OCI-M1 (cell line): ENCODE data around the gene TTLL4.

ENCODE experiments used
- DNase-seq: peaks from one replicate; lab custom pipeline; 2025; lab: John Stamatoyannopoulos, UW

Gene TTLL4

GRCh38 chr2:218785103-218785502, 74.5 kb downstream of the TTLL4 start:
- DNase-seq: no peak

DNA sequence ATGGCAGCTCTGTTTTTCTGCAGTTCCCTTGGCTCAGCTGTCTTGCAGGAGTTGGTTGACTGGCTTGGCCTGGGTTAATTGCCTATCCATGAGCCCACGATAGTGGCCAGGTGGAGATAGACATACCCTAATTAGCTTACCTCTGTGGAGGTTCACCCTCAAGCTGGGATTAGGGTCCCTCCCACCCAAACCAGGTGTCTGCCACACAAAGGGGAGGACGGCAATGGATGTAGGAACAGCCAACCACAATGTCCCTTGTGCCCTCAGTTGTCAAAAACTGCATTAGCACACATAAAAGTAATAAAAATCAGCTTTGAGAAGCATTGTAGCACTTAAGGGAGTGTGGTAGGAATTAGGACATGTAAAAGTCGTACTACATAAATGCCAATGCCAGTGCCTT, 75.5 kb downstream of the TTLL4 start:
- no peak for DNase-seq

DNA sequence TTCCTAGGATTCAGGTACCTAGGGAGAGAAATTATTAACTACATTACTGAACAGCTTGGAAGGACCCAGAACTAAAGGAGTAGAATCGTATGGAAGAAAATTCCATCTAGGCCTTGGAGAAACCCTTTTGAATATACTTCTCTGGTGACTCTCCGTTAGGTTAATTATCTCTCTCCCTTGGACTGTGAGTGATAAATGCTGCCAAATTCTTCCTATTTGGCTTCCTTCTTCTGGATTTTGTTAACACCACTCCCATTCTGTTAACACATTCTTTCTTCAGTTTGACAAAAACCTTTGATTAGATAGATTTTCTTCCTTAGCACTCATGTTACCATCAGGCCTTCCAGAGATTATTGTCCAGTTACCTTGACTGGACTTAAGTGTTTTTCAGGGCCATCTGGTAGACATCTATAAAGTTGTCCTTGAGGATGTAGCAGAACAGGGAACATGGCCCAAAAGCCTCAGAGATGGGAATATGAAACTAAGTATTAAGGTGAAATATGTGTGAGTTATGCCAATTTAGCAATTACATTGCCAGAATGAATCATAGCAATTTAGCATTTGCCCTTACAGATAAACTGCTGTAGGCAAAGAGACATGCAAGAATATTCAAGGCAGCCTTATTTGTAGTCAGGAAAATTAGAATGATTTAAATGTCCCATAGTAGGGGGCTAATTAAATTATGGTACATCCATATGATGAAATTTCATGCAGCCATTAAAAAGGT, 78.1 kb downstream of the TTLL4 start:
- DNase-seq: no peak

DNA sequence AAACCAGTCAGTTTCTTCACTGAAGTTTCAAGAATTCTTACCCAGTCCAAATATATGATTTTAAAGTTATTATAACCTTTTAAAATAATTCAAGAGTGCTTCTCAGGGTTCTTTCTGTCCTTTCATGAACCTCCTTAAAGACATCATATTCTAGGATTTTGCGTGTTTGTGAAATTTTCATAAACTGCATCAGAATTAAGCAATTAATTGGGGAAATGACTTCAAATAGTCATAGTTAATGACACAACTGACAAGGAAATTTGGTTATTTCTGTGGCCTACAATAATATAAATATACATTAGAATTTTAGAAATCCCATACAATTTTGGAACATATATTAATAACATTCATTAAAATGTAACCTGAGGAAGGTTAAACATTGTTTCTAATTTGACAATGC, 81.8 kb downstream of the TTLL4 start:
- no peak for DNase-seq

GRCh38 chr2:218796691-218797090, 86.1 kb downstream of the TTLL4 start:
- no peak for DNase-seq

GRCh38 chr2:218798767-218799504, 88.3 kb downstream of the TTLL4 start:
- peak; percentile 89 for DNase-seq

DNA sequence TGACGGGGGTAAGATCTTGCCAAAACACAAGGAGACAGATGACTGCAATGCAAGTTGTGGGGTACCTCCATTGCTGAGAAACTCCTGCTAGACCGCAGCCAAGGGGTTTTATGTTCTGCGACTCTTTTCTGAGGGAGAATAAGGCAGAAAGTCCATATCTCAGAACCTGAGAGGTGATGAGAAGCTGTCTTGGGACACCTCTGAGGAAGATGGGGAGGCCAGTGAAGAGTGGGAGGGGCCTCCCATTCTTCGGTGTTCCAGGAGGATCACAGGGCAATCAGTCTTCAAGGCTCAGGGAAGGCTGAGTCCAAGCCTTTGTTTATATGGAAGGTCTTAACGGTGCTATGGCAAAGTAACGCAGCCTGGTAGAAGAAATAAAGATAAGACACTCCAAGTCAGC, 89.4 kb downstream of the TTLL4 start:
- DNase-seq: no peak

GRCh38 chr2:218802386-218802994, 91.9 kb downstream of the TTLL4 start:
- no peak for DNase-seq

GRCh38 chr2:218804817-218805216, 94.2 kb downstream of the TTLL4 start:
- no peak for DNase-seq
